AG20443 (cell line): ENCODE data around the gene LINC00305.

Source experiments
- DNase-seq: peaks from one replicate; pipeline ENCODE4 v3.0.0; 2012; ENCODE audit warnings: low spot score, mixed read lengths

Gene LINC00305

GRCh38 chr18:64111950-64112349 lies 36.9 kb downstream of the LINC00305 start:
- no peak for DNase-seq

- DNase-seq = no peak
Measured at GRCh38 chr18:64110692-64111480, 38.0 kb downstream of the LINC00305 start.

- no peak for DNase-seq
Measured at GRCh38 chr18:64103986-64104385, 44.9 kb downstream of the LINC00305 start.

GRCh38 chr18:64100116-64100922 lies 48.6 kb downstream of the LINC00305 start:
- DNase-seq = no peak

- no peak for DNase-seq
Measured at GRCh38 chr18:64099244-64099643, 49.6 kb downstream of the LINC00305 start.

GRCh38 chr18:64097497-64097896 lies 51.4 kb downstream of the LINC00305 start:
- DNase-seq = no peak

GRCh38 chr18:64095056-64095455 lies 53.8 kb downstream of the LINC00305 start:
- DNase-seq = no peak

GRCh38 chr18:64094210-64094609 lies 54.7 kb downstream of the LINC00305 start:
- DNase-seq = no peak

- no peak for DNase-seq
Measured at GRCh38 chr18:64091526-64091925, 57.4 kb downstream of the LINC00305 start.

- no peak for DNase-seq
Measured at GRCh38 chr18:64090876-64091275, 58.0 kb downstream of the LINC00305 start.

GRCh38 chr18:64083916-64084315 lies 65.0 kb downstream of the LINC00305 start:
- no peak for DNase-seq

- DNase-seq = no peak
Measured at GRCh38 chr18:64082513-64082912, 66.4 kb downstream of the LINC00305 start.

- no peak for DNase-seq
Measured at GRCh38 chr18:64082054-64082453, 66.8 kb downstream of the LINC00305 start.

- no peak for DNase-seq
Measured at GRCh38 chr18:64073971-64074370, 74.9 kb downstream of the LINC00305 start.

- no peak for DNase-seq
Measured at GRCh38 chr18:64055019-64055418, 93.9 kb downstream of the LINC00305 start.

- DNase-seq = no peak
Measured at GRCh38 chr18:64053246-64053645, 95.6 kb downstream of the LINC00305 start.

GRCh38 chr18:64052772-64053171 lies 96.1 kb downstream of the LINC00305 start:
- no peak for DNase-seq

- no peak for DNase-seq
Measured at GRCh38 chr18:64044616-64045015, 104.3 kb downstream of the LINC00305 start.

- DNase-seq = no peak
Measured at GRCh38 chr18:64042728-64043358, 106.0 kb downstream of the LINC00305 start.

- peak; percentile 29 for DNase-seq
Measured at GRCh38 chr18:64037812-64038414, 111.0 kb downstream of the LINC00305 start.

GRCh38 chr18:64032312-64032711 lies 116.6 kb downstream of the LINC00305 start:
- no peak for DNase-seq

GRCh38 chr18:64031411-64031810 lies 117.5 kb downstream of the LINC00305 start:
- DNase-seq = no peak
